OCI-M2 (cell line): Measurements from ENCODE around the gene CAPN10.

Experiments
- DNase-seq: peaks from one replicate; lab custom pipeline; 2025; ENCODE audit not compliant: unreplicated experiment; lab: John Stamatoyannopoulos, UW

The CAPN10 gene

GRCh38 chr2:240573516-240574385 lies 12.8 kb upstream of the CAPN10 start:
- no peak for DNase-seq

- DNase-seq, result no peak
These were observed 12.0 kb upstream of the CAPN10 start for GRCh38 chr2:240574386-240575100.

GRCh38 chr2:240575101-240575965 lies 11.2 kb upstream of the CAPN10 start:
- DNase-seq, result no peak

- no peak for DNase-seq
These were observed 10.5 kb upstream of the CAPN10 start for GRCh38 chr2:240576036-240576435.

GRCh38 chr2:240576436-240577205 lies 9.9 kb upstream of the CAPN10 start:
- no peak for DNase-seq

GRCh38 chr2:240577281-240578109 lies 9.0 kb upstream of the CAPN10 start:
- DNase-seq, result no peak

GRCh38 chr2:240578110-240578450 lies 8.5 kb upstream of the CAPN10 start:
- DNase-seq, result no peak

- DNase-seq, result no peak
These were observed 8.0 kb upstream of the CAPN10 start for GRCh38 chr2:240578488-240578887.

- DNase-seq, result no peak
These were observed 7.3 kb upstream of the CAPN10 start for GRCh38 chr2:240579071-240579762.

GRCh38 chr2:240579771-240580614 lies 6.5 kb upstream of the CAPN10 start:
- no peak for DNase-seq

GRCh38 chr2:240581811-240582210 lies 4.7 kb upstream of the CAPN10 start:
- DNase-seq, result no peak

- DNase-seq, result no peak
These were observed 3.8 kb upstream of the CAPN10 start for GRCh38 chr2:240582781-240583180.

GRCh38 chr2:240583774-240584173 lies 2.8 kb upstream of the CAPN10 start:
- no peak for DNase-seq

GRCh38 chr2:240584486-240585031 lies 2.0 kb upstream of the CAPN10 start:
- no peak for DNase-seq

- no peak for DNase-seq
These were observed 1.4 kb upstream of the CAPN10 start for GRCh38 chr2:240585101-240585500.

GRCh38 chr2:240585681-240586197 lies 795 bp upstream of the CAPN10 start:
- DNase-seq, result no peak

GRCh38 chr2:240586919-240587800 lies 626 bp downstream of the CAPN10 start:
- DNase-seq, result no peak
